Uterus (tissue), 4 donors: ENCODE measurements around the gene IGFBP4. TPM values are rescaled to one million over a fixed set of nuclear protein-coding genes. Genes with fewer than 3 reads are reported as not detected.
"Not testable (repeated sequence)": the region's sequence is repeated elsewhere in the genome, so short reads cannot be mapped to it uniquely, and the experiment has no call there.

Experiments
- DNase-seq, 2 donors: peaks; one replicate each; pipeline ENCODE4 v3.0.0-alpha.2; 2019 to 2020
- H3K27ac ChIP-seq, 2 donors: fragments of 200-600 bp; sonication (generic); 1 replicate in 1 of 2; 2 replicates in 1 of 2; pipeline ENCODE4 v1.5.1; 2016 to 2018
- H3K27me3 ChIP-seq, 2 donors: fragments of 200-600 bp; sonication (generic); one replicate each; pipeline ENCODE4 v1.5.1; 2018 to 2019; ENCODE audit warnings: control low read depth in 1 of 2
- H3K36me3 ChIP-seq, 2 donors: fragments of 200-600 bp; sonication (generic); one replicate each; pipeline ENCODE4 v1.5.1; 2019; ENCODE audit warnings: control low read depth in 1 of 2
- H3K4me1 ChIP-seq, 2 donors: fragments of 200-600 bp; sonication (generic); one replicate each; pipeline ENCODE4 v1.5.1; 2018 to 2019; ENCODE audit warnings: control low read depth in 1 of 2
- H3K4me3 ChIP-seq, 2 donors: fragments of 200-600 bp; sonication (generic); 1 replicate in 1 of 2; 2 replicates in 1 of 2; pipeline ENCODE4 v1.5.1; 2018 to 2019; ENCODE audit warnings: mild to moderate bottlenecking in 1 of 2
- H3K9me3 ChIP-seq, 2 donors: fragments of 200-600 bp; sonication (generic); one replicate each; pipeline ENCODE4 v1.5.1; 2019; ENCODE audit warnings: control low read depth in 1 of 2
- POLR2A ChIP-seq, 2 donors: fragments of 450-650 bp; IDR thresholded peaks; one replicate each; pipeline ENCODE4 v1.6.1; 2016; ENCODE audit warnings: antibody characterized with exemption in 2 of 2, mild to moderate bottlenecking in 1 of 2, moderate library complexity in 1 of 2
- intact Hi-C: fragments of 100-400 bp; cut with DNase I; formaldehyde crosslinking; loops from one replicate; pipeline ENCODE4 v1.15.1; 2023; ENCODE audit warnings: low total_unique reads
- total RNA-seq, 4 donors: library from RNA; depleted of rRNA in 3 of 4; stranded (reverse); fragments of >200 nt in 3 of 4; gene quantifications; one replicate each; pipeline versions ENCODE4 v1.1.0 to v1.2.4, GENCODE V29; 2014 to 2023
- TF ChIP-seq, protein P1 (sequence below), 4 experiments: fragments of 200-600 bp in 2 of 4; fragments of 450-650 bp in 2 of 4; sonication (generic) in 2 of 4; IDR thresholded peaks; one replicate each; pipeline ENCODE4 v1.5.1; 2016 to 2019; ENCODE audit warnings: antibody characterized with exemption in 4 of 4, mild to moderate bottlenecking in 2 of 4, moderate library complexity in 1 of 4
- donor health status: DM: yes; HTN: yes; CAD: no.

Gene IGFBP4
- total RNA-seq, 4 donors from 2014 or later, result 331 to 1,351 (median 418) TPM

DNA sequence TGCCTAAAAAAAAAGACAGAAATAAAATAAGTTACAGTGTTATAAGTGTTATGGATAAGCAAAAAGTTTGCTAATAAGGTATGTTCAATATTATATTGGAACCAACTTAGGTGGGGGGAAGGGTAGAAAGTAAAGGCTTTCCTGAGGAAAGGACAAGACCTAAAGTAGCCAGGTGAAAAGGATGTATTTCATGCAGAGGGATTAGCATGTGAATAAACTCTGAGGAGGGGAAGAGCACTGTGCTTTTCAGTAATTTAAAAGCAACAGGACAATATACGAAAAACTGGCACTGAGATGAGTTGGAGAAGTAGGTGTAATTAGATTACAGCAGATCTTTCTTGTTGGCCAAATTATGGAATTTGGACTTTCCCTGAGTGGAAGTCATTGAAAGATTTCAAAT, 33.2 kb upstream of the IGFBP4 start:
- DNase-seq, result no peak
- Histone ChIP-seq H3K9me3 (no peaks in the 10 kb centered on the region), H3K27me3 (no peaks in the 10 kb centered on the region), H3K4me1 (no peaks in the 10 kb centered on the region), H3K36me3 (no peaks in the 10 kb centered on the region), H3K27ac (no peak overlapping the region), H3K4me3 (no peak overlapping the region)
- intact Hi-C loops, result no loop called here
- TF ChIP-seq, protein P1, sequence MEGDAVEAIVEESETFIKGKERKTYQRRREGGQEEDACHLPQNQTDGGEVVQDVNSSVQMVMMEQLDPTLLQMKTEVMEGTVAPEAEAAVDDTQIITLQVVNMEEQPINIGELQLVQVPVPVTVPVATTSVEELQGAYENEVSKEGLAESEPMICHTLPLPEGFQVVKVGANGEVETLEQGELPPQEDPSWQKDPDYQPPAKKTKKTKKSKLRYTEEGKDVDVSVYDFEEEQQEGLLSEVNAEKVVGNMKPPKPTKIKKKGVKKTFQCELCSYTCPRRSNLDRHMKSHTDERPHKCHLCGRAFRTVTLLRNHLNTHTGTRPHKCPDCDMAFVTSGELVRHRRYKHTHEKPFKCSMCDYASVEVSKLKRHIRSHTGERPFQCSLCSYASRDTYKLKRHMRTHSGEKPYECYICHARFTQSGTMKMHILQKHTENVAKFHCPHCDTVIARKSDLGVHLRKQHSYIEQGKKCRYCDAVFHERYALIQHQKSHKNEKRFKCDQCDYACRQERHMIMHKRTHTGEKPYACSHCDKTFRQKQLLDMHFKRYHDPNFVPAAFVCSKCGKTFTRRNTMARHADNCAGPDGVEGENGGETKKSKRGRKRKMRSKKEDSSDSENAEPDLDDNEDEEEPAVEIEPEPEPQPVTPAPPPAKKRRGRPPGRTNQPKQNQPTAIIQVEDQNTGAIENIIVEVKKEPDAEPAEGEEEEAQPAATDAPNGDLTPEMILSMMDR (IDR thresholded peaks at IDR 0.05), result no peak
- no peak for TF ChIP-seq POLR2A (IDR thresholded peaks at IDR 0.05)

DNA sequence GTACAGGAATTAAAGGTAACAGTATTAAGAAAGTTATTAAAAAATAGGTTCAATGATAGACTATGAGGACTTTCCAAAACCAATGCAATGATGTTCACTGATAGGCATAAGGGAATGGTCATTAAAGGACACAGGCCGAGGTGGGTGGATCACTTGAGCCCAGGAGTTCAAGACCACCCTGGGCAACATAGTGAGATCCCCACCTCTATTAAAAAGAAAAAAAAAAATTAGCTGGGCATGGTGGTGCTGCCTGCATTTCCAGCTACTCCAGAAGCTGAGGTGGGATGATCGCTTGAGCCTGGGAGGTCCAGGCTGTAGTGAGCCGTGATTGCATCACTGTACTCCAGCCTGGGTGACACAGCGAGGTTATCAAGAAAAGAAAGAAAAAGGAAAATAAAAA, 31.4 kb upstream of the IGFBP4 start:
- DNase-seq, result no peak
- TF ChIP-seq POLR2A (IDR thresholded peaks at IDR 0.05), result no peak
- TF ChIP-seq, protein P1 (IDR thresholded peaks at IDR 0.05), result no peak
- intact Hi-C loops, result no loop called here
- Histone ChIP-seq H3K4me1 (no peaks in the 10 kb centered on the region), H3K27me3 (no peaks in the 10 kb centered on the region), H3K4me3 (no peak overlapping the region), H3K27ac (no peak overlapping the region), H3K9me3 (no peaks in the 10 kb centered on the region), H3K36me3 (no peaks in the 10 kb centered on the region)

DNA sequence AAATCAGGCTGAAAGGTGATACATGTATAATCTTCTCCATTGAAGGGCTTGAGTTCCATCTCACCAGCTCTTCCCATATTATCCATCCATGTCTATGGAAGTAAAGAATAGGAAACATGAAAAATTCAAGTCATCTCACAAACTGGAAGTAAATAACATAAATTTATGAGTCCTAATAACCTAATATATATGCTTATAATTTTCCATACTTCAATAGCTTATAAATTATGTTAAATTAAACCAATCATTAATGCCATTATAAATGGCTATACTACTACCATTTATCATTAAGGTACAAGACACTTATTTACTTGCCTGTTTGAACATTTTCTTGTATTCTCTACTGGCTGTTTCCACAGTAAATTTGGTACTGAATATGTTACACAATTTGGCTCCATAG, 30.4 kb upstream of the IGFBP4 start:
- intact Hi-C loops, result no loop called here
- TF ChIP-seq POLR2A (IDR thresholded peaks at IDR 0.05), result no peak
- TF ChIP-seq, protein P1 (IDR thresholded peaks at IDR 0.05), result no peak

DNA sequence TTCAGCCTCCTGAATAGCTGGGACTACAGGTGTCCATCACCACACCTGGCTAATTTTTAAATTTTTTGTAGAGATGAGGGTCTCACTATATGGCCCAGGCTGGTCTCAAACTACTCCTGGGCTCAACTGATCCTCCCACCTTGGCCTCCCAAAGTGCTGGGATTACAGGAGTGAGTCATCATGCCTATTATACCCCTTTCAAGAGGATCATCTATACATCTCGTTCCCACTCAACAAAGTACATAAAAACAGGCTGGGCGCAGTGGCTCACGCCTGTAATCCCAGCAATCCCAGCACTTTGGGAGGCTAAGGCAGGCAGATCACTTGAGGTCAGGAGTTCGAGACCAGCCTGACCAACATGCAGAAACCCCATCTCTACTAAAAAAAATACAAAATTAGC, 28.9 kb upstream of the IGFBP4 start:
- H3K9me3 ChIP-seq, intact Hi-C loops, DNase-seq, H3K4me3 ChIP-seq, H3K4me1 ChIP-seq, H3K27me3 ChIP-seq, H3K27ac ChIP-seq, H3K36me3 ChIP-seq: not testable (repeated sequence)

More for the DNA sequence above, 30.4 kb upstream of the IGFBP4 start:
- Histone ChIP-seq H3K4me3 (no peak overlapping the region), H3K4me1 (peaks cover 0 to 4% of the 10 kb centered on the region in 2 donors), H3K9me3 (no peaks in the 10 kb centered on the region), H3K36me3 (no peaks in the 10 kb centered on the region), H3K27me3 (no peaks in the 10 kb centered on the region), H3K27ac (no peak overlapping the region)
- no peak for DNase-seq

DNA sequence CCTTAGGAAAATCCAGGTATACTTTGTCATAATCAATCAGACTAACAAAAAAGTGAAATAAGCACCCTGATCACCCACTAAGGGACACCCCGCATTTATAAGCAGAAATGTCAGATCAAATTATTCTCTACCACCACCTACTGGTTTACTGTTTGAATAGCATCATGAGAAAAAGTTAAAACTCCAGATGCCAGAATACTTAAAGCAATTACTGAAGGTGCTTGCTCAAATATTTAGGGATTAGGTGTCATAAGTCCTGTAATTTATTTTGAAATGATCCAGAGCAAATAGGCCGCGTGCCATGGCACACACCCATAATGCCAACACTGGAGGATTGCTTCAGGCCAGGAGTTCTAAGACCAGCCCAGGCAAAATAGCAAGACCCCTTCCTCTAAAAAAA, 27.9 kb upstream of the IGFBP4 start:
- no peaks in the 10 kb centered on the region for H3K27me3 ChIP-seq
- TF ChIP-seq POLR2A (IDR thresholded peaks at IDR 0.05), result no peak
- TF ChIP-seq, protein P1 (IDR thresholded peaks at IDR 0.05), result peak; percentile 40 to 72 (median 52)
- no peaks in the 10 kb centered on the region for H3K36me3 ChIP-seq
- H3K9me3 ChIP-seq, result no peaks in the 10 kb centered on the region
- DNase-seq, result no peak
- H3K4me1 ChIP-seq, result peaks cover 0 to 4% of the 10 kb centered on the region in 2 donors
- no peak overlapping the region for H3K27ac ChIP-seq
- H3K4me3 ChIP-seq, result no peak overlapping the region
- intact Hi-C loops, result no loop called here

DNA sequence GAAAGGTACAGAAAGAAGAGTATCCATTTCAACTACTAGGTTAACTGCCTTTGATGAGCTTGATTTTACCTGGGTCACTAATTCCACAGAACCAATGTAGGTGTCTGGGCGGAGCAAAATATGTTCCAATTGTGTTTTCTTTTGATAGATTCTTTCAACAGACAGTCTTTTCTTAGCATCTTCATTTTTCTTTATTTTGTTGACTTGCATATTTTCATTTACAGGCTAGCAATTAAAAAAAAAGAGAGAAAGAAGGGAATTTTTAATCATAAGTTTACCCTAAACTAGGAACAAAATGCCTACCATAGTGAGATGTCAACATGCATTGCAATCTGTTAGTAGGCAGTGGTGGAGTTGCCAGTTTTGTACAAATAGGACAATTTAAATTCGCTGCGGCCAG, 26.6 kb upstream of the IGFBP4 start:
- Histone ChIP-seq H3K9me3 (no peaks in the 10 kb centered on the region), H3K4me1 (peaks cover 0 to 4% of the 10 kb centered on the region in 2 donors), H3K4me3 (no peak overlapping the region), H3K36me3 (no peaks in the 10 kb centered on the region), H3K27ac (no peak overlapping the region), H3K27me3 (no peaks in the 10 kb centered on the region)
- no peak for TF ChIP-seq POLR2A (IDR thresholded peaks at IDR 0.05)
- TF ChIP-seq, protein P1 (IDR thresholded peaks at IDR 0.05), result no peak
- DNase-seq, result no peak
- intact Hi-C loops, result no loop called here
